Stimulated activated naive CD4-positive, alpha-beta T cell (primary cell): ENCODE data around the gene OPCML.

ENCODE experiments used
- DNase-seq, 6 experiments: peaks; one replicate each; lab custom pipeline; 2025; lab: John Stamatoyannopoulos, UW

Gene OPCML

GRCh38 chr11:133026952-133027351 is 505.3 kb downstream of the OPCML start:
- no peak for DNase-seq

DNA sequence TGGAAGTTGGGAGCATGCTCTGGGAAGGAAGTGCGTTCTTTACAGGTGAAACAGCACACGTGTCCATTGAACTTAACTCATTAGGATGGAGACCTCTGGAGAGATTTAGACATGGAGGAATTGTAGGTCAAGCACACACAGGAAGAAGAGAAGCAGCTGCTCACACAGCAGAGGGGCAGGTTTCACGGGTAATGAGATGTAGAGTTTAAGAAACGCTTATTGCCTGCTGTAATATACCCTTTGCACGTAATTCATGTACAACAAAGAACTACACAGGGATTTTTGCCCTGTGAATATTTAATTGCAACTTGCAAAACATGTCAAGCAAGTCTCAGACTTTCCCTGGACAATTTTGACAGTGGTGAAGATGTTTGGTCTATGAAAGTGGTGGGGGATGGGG is 508.0 kb downstream of the OPCML start:
- DNase-seq: no peak

DNA sequence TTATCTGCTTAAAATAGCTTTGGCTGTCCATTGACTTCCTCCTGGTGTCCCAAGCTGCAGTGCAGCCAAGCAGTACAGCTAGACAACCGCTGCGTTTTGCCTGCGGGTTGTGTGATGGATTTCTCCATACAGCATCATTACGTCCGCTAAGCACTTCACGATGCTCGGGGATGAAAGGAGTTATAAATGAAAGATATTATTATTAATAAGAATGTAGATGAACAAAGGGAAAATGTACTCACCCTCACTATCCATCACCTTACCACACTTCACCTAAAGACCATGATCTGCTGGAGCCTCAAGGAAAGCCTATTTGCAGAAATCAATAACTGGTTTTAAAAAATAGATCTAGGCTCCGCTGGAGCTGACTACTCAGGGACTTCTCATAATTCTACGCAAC is 509.1 kb downstream of the OPCML start:
- no peak for DNase-seq

DNA sequence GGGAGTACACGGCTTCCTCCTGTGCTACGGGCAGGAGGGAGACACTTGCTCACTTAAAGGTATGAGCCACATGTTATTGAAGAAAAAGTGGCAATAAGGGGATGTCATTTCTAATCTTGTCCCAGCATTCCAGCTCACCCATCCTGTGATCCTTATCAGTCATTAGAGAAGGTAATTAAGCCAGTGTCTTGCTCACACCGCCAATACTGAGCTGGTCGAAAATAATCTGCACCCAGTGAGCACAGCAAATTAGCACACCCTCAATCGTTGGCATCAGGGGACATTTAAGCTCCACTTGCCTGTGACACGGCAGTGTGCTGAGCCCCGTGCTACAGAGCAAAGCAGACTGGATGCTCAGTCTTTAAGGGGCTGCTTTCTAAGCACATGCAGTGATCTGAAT is 510.7 kb downstream of the OPCML start:
- no peak for DNase-seq

DNA sequence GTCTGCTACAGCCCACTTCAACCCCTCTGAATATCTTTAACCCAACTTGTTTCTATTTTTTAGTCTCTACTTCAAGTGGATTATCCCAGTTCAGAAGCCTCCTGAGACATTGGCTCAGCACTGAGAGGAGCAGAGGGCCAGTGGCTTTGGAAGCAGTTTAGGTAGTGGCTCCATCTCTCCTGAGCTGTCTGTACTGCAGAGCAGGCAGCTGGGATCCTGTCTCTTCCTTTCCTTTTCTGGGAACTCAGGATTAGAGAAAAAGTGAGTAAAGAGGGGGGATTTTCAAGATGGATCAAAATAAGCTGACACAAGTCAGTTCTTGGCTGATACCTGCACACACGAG is 512.0 kb downstream of the OPCML start:
- DNase-seq: no peak

DNA sequence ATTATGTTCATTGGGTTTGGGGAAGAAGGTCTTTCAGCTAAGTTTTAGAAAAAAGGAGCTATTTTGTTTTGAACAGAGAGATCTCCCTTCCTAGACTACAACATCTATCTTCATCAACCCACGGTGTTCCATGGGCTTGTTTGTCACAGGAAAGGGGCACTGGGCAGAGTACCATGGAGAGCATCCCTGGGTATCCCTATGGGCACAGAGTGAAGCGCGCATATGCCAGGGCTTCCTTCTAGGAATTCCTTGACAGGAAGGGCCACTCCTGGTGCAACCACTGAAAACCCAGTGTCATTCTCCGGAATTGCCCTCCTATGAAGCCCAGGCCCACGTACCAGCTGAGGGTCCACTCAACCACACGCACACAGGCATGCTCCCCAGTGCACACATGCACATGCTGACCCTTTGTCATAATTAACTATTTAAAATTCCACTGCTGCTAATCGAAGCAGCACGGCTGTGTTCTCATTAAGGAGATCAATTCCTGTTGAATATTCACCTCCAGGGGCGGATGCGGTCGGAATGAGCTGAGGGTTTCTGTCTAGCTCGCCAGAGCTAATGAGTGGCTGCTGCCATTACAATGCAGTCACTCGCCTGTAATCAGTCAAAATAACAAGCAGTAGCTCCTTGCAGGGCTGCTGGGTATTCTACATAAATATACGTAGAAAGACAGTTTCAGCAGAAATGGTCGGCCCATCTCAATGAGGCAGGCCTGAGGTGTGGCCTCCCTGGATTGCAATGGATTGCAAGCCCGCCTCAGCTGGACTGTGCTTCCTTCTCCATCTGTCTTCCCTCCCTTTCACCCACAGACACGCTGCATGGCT is 512.5 kb downstream of the OPCML start:
- DNase-seq: no peak

GRCh38 chr11:133015457-133015856 is 516.8 kb downstream of the OPCML start:
- no peak for DNase-seq

DNA sequence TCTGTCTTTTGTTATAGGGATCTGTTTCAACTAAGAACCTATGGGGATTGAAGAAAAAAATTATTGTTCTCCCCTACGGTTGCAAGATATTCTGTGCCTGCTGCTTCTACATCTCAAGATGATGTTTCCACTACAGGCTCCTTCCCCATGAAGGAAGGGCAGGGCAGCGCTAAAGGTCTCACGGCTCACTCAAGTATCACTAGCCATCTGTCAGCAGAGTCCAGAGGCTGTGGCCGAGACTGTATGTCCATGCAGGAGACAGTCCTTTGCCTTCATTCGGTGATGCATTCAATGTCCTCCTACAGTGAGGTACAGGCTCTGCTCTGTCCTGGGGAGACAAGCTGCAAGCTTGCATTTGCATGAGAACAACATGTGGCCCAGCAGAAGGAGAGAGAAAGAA is 518.0 kb downstream of the OPCML start:
- no peak for DNase-seq

GRCh38 chr11:133012803-133013202 is 519.5 kb downstream of the OPCML start:
- no peak for DNase-seq

DNA sequence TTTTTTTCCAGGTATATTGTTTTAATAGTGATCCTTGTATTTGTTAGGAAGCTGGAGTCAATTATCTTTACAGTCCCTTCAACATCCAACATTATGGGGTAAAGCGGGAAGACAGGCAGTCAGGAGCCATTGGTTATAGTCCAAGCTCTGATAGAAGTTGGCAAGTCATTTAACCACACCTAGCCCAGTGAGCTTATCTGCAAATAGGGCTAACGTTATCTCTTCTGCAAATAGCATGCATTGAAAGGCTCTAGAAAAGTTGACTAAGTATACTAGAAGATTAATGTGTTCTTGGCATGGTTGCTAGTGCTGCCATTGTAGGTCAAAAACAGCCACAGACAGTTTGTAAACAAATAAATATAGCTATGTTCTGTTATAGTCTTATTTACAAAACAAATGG is 520.7 kb downstream of the OPCML start:
- DNase-seq: no peak

- DNase-seq: no peak
These were observed 525.2 kb downstream of the OPCML start for GRCh38 chr11:133007027-133007584.

DNA sequence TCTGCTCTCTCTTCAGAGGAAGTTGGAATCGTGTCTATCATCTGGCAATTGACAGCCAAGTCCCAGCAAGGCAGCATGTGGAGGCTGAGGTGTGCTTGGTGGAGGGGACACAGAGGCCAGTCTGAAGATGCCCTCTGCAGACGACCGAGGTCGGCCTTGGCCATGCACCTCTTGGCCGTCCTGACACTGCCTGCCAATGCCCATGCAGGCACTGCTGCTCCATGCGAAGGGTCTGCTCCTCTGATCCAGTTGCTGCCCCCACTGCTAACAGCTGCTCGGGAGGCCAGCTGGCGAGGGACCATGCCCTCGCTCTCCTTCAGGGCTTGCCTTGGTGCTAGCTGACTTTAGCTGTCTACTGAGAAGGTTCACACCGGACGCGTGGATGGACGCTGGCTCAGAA is 527.9 kb downstream of the OPCML start:
- DNase-seq: no peak

DNA sequence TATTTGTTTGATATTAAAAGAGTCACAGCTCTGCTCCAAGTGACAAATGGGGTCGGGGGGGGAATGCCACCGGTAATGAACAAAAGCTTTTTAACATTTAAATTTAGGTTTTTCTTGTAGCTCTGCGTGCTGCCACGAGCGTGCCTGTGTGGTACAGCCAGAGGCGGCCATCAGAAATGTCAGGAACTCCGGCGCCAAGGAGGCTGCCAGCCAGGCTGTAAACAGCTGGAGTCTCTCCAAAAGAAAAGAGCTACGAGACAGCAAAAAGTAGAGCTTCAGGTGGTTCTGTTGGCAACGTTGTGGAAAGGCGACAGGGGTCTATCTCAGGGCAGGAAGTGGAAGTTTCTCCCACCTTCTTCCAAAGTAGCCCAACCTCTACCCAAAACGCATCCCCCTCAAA is 532.8 kb downstream of the OPCML start:
- no peak for DNase-seq

DNA sequence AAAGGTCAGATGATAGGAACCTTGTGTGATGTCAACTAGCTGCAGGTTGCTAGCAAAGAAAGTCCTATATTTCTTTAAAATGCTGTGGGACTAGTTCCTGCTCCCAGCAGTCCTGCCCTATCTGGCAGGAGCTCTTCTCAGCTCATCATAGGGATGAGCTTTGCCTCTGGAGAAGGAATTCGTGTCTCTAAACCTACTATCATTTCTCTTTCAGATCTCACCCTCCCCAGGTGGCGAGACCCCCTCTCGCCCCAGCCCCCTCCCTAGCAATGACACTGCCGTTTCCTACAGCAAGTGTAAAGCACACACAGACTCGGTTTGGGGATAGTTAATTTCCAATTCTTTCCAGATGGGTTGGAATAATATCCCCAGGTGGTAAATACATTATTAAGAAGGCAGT is 533.3 kb downstream of the OPCML start:
- DNase-seq: no peak

GRCh38 chr11:132997396-132997795 is 534.9 kb downstream of the OPCML start:
- no peak for DNase-seq

DNA sequence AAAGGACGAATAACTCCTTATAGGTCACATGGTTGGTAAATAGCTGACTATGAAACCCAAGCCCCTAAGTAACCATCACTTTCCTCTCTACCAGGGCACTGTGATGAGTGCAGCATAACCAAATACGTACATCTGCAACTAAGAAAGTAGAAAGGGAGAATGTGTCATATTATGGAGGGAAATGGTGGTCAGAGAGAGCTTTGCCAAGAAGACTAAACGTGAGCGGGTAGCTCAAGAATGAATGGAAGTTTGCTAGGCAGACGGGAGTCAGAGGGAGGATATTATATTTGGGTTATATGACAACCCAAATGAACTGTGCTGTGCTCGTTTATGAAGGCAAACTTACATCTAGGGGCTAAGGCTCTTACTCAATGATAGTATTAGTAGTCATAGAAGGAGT is 537.3 kb downstream of the OPCML start:
- DNase-seq: no peak

- no peak for DNase-seq
These were observed 538.3 kb downstream of the OPCML start for GRCh38 chr11:132993991-132994502.

DNA sequence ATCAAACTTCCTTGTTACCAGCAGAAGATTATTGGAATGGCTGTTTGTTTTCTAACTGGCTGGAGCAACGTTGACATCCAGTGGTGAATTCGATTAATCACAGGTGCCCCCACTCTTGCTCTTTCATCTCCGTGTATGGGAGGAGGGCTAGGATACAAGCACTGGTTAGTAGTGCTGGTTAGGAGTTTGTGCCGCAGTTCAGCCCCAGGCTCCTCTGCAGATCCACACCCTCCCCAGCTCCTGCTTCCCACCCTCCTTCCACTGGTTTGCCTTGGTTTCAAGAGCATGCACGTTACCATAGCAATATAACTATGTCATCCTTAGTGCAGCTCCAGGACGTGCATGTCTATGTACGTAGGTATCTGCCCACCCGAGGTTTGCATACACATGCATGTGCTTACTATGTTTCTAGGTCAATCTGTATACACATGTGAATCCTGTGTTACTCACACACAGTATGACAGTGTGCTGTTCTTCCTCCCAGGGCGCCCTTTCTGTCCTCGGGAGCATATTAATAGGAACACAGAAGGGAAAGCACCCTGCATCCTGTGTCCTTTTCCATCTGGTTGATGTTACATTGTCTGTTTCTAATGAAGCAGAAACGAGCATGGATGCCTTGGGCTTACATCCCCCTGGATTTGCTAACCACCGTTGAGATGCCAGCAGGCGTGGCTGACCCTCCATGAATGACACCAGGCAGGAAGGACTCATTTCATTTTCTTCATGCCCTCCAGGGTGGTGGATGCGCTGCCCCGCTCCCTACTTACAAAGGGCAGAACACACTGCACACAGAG is 539.3 kb downstream of the OPCML start:
- no peak for DNase-seq

GRCh38 chr11:132988411-132988810 is 543.9 kb downstream of the OPCML start:
- no peak for DNase-seq

- DNase-seq: no peak
These were observed 544.4 kb downstream of the OPCML start for GRCh38 chr11:132987936-132988335.

- no peak for DNase-seq
These were observed 548.7 kb downstream of the OPCML start for GRCh38 chr11:132983641-132983978.

- DNase-seq: no peak
These were observed 549.3 kb downstream of the OPCML start for GRCh38 chr11:132982772-132983640.
